ENCODE measurements around the gene DSG2.
"Not testable (repeated sequence)": the region's sequence is repeated elsewhere in the genome, so short reads cannot be mapped to it uniquely, and the experiment has no call there.

DSG2 gene

DNA sequence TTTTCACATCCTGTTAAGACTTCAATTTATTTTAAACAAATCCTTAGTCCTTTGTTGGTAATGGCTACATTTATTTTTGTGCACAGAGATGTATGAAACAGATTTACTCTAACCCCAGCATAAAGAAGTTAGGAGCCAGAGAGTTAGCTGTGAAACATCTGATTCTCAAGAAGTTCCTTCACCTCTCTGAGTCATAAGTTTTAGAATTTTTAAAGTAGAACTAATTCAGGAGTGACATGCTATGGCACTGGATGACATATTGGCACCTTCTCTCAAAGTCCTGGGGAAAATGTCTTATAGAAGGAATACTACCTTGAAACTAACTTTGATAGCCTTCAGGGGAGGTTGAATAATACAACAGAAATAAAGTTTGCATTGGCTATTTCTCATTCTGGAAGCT, 6.4 kb upstream of the DSG2 start:
- H3K27me3 Mint-ChIP-seq, result peaks cover 13% of the 10 kb centered on the region
- DNase-seq (ENCODE audit: low spot score in 2 of 2), result no peak
- no peak overlapping the region for H3K4me3 Mint-ChIP-seq
- ATAC-seq (ENCODE audit: low read depth), result no peak
- H3K9me3 Mint-ChIP-seq, result peaks cover 7% of the 10 kb centered on the region
- no peaks in the 10 kb centered on the region for H3K36me3 Mint-ChIP-seq
- H3K4me1 Mint-ChIP-seq, result no peaks in the 10 kb centered on the region
- H3K27ac Mint-ChIP-seq, result no peak overlapping the region

GRCh38 chr18:31492671-31493070, 5.3 kb upstream of the DSG2 start:
- Mint-ChIP-seq H3K36me3 (no peaks in the 10 kb centered on the region), H3K27ac (no peak overlapping the region), H3K9me3 (peaks cover 5% of the 10 kb centered on the region), H3K27me3 (peaks cover 11% of the 10 kb centered on the region), H3K4me3 (no peak overlapping the region), H3K4me1 (no peaks in the 10 kb centered on the region)
- no peak for DNase-seq (ENCODE audit: low spot score in 2 of 2)
- no peak for ATAC-seq (ENCODE audit: low read depth)

GRCh38 chr18:31493171-31493570, 4.8 kb upstream of the DSG2 start:
- ATAC-seq (ENCODE audit: low read depth), result no peak
- H3K9me3 Mint-ChIP-seq, result peaks cover 5% of the 10 kb centered on the region
- no peak overlapping the region for H3K4me3 Mint-ChIP-seq
- H3K27me3 Mint-ChIP-seq, result peaks cover 11% of the 10 kb centered on the region
- DNase-seq (ENCODE audit: low spot score in 2 of 2), result no peak
- no peak overlapping the region for H3K27ac Mint-ChIP-seq
- H3K36me3 Mint-ChIP-seq, result no peaks in the 10 kb centered on the region
- H3K4me1 Mint-ChIP-seq, result no peaks in the 10 kb centered on the region

- Mint-ChIP-seq H3K36me3 (no peaks in the 10 kb centered on the region), H3K27ac (no peak overlapping the region), H3K4me1 (no peaks in the 10 kb centered on the region), H3K27me3 (peaks cover 12% of the 10 kb centered on the region), H3K9me3 (peaks cover 5% of the 10 kb centered on the region), H3K4me3 (no peak overlapping the region)
- DNase-seq (ENCODE audit: low spot score in 2 of 2) (no peak), ATAC-seq (ENCODE audit: low read depth) (no peak)
Measured at GRCh38 chr18:31493941-31494340, 4.0 kb upstream of the DSG2 start.

DNA sequence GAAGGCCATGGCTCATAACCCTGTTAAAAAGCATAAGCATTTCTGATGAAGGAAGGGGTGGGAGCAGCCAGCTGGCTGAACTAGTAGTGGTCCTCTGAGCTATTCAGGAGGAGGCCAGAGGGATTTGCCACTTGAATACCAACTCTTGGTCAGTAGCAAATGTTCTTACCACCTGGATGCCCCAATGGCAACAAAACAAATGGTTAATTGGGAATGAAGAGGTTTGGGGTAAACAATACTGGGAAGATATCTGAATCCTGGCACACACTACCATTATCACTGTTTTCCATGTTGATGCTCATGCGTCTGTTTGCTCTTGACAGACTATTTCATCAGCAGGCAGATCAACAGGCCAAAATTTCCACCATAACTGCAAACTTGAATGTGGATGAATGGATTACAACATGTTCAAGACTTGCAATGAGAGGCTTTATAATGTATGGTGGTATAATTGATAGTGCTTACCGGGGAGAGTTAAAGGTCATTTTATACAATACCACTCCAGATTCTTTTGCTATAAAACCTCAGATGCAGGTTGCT, 3.2 kb upstream of the DSG2 start:
- H3K36me3 Mint-ChIP-seq, result not testable (repeated sequence)

GRCh38 chr18:31497404-31497835, 557 bp upstream of the DSG2 start:
- H3K4me3 Mint-ChIP-seq, result no peak overlapping the region

More for the DNA sequence above, 3.2 kb upstream of the DSG2 start:
- not testable (repeated sequence) for H3K27ac Mint-ChIP-seq; H3K4me1 Mint-ChIP-seq; DNase-seq (ENCODE audit: low spot score in 2 of 2); H3K9me3 Mint-ChIP-seq; ATAC-seq (ENCODE audit: low read depth); H3K4me3 Mint-ChIP-seq
- peaks cover 13% of the 10 kb centered on the region for H3K27me3 Mint-ChIP-seq

GRCh38 chr18:31498574-31499524, 872 bp downstream of the DSG2 start:
- Mint-ChIP-seq H3K4me3 (peak overlapping the region; percentile 43), H3K36me3 (no peaks in the 10 kb centered on the region), H3K27me3 (peaks cover 18% of the 10 kb centered on the region), H3K27ac (no peak overlapping the region), H3K4me1 (no peaks in the 10 kb centered on the region), H3K9me3 (no peaks in the 10 kb centered on the region)
- ATAC-seq (ENCODE audit: low read depth), result no peak
- DNase-seq (ENCODE audit: low spot score in 2 of 2), result no peak

More at GRCh38 chr18:31497404-31497835, 557 bp upstream of the DSG2 start:
- H3K36me3 Mint-ChIP-seq, result no peaks in the 10 kb centered on the region
- no peak overlapping the region for H3K27ac Mint-ChIP-seq
- H3K9me3 Mint-ChIP-seq, result no peaks in the 10 kb centered on the region
- ATAC-seq (ENCODE audit: low read depth) (no peak), DNase-seq (ENCODE audit: low spot score in 2 of 2) (no peak)
- H3K27me3 Mint-ChIP-seq, result peaks cover 16% of the 10 kb centered on the region
- H3K4me1 Mint-ChIP-seq, result no peaks in the 10 kb centered on the region

DNA sequence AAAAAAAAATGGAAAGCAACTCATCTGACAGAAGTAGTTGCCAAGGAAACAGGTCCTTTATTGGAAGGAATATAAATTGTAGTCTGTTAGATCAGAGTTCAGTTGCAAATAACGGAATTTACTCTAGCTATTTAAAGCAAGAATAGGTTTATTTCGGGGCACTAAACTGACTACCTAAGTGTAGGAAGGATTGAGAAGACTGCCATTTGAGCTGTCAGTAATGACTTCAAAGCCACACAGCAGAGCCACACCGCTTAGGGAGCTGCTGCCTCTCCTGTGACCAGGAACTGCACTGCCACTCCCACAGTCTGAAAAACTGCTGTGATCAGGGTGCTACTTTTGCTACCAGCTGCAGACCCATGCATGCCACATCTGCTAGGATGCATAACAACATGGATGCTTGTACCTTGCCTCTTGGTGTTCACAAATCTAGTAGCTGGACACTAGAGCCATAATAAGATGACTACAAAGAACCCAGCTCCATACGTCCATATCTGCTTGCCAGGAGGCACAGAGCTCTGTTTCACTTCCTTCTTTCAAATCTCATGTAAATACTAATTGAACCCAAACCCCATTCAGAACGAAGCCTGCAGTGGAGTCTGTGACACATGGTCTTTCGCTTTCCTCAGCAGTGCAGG, 2.2 kb downstream of the DSG2 start:
- peak; percentile 29 for ATAC-seq (ENCODE audit: low read depth)
- no peaks in the 10 kb centered on the region for H3K9me3 Mint-ChIP-seq
- H3K27me3 Mint-ChIP-seq, result peaks cover 12% of the 10 kb centered on the region
- no peak overlapping the region for H3K27ac Mint-ChIP-seq
- H3K36me3 Mint-ChIP-seq, result no peaks in the 10 kb centered on the region
- no peak overlapping the region for H3K4me3 Mint-ChIP-seq
- DNase-seq (ENCODE audit: low spot score in 2 of 2), result no peak
- no peaks in the 10 kb centered on the region for H3K4me1 Mint-ChIP-seq

- no peak overlapping the region for H3K4me3 Mint-ChIP-seq
- no peak for ATAC-seq (ENCODE audit: low read depth)
- H3K36me3 Mint-ChIP-seq, result no peaks in the 10 kb centered on the region
- H3K9me3 Mint-ChIP-seq, result no peaks in the 10 kb centered on the region
- DNase-seq (ENCODE audit: low spot score in 2 of 2), result no peak
- H3K27ac Mint-ChIP-seq, result no peak overlapping the region
- H3K27me3 Mint-ChIP-seq, result peaks cover 6% of the 10 kb centered on the region
- no peaks in the 10 kb centered on the region for H3K4me1 Mint-ChIP-seq
Measured at GRCh38 chr18:31503011-31503410, 5.0 kb downstream of the DSG2 start.

DNA sequence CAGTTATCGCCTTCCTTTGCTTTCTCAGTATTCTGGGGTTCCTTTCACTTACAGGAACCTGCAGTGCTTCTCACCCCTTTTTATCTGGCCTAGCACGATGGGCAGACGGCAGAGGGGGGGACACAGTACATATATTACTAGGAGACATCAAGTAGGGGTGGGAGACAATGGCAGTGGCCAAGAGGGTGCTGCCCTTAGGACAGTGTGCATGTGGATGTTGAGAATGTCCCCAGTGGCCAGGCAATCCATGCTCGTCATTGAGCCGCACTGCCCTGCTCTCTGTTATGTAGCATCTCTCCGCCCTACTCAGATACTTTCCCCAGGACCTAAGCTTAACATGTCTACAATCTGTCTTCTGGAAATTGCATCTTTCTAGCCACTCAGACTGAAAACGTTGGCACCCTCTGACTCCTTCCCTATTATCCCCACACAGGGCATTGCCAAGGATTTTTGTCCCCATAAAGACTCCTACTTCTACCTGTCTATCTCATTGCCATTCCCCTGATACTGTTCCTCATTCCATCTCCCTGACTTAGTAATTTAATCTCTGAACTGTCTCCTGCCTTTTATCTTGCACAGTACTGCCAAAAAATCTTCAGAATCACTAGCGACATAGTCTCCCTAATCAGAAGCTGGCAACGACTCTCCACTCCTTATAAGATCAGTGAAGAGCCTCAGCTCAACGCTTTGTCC, 6.6 kb downstream of the DSG2 start:
- Mint-ChIP-seq H3K27ac (no peak overlapping the region), H3K36me3 (no peaks in the 10 kb centered on the region), H3K4me1 (no peaks in the 10 kb centered on the region), H3K27me3 (peaks cover 6% of the 10 kb centered on the region), H3K9me3 (no peaks in the 10 kb centered on the region), H3K4me3 (no peak overlapping the region)
- DNase-seq (ENCODE audit: low spot score in 2 of 2), result no peak
- ATAC-seq (ENCODE audit: low read depth), result no peak

GRCh38 chr18:31505156-31505555, 7.2 kb downstream of the DSG2 start:
- peaks cover 6% of the 10 kb centered on the region for H3K27me3 Mint-ChIP-seq
- no peak overlapping the region for H3K4me3 Mint-ChIP-seq
- H3K27ac Mint-ChIP-seq, result no peak overlapping the region
- DNase-seq (ENCODE audit: low spot score in 2 of 2) (no peak), ATAC-seq (ENCODE audit: low read depth) (no peak)
- H3K36me3 Mint-ChIP-seq, result no peaks in the 10 kb centered on the region
- H3K4me1 Mint-ChIP-seq, result no peaks in the 10 kb centered on the region
- H3K9me3 Mint-ChIP-seq, result no peaks in the 10 kb centered on the region

DNA sequence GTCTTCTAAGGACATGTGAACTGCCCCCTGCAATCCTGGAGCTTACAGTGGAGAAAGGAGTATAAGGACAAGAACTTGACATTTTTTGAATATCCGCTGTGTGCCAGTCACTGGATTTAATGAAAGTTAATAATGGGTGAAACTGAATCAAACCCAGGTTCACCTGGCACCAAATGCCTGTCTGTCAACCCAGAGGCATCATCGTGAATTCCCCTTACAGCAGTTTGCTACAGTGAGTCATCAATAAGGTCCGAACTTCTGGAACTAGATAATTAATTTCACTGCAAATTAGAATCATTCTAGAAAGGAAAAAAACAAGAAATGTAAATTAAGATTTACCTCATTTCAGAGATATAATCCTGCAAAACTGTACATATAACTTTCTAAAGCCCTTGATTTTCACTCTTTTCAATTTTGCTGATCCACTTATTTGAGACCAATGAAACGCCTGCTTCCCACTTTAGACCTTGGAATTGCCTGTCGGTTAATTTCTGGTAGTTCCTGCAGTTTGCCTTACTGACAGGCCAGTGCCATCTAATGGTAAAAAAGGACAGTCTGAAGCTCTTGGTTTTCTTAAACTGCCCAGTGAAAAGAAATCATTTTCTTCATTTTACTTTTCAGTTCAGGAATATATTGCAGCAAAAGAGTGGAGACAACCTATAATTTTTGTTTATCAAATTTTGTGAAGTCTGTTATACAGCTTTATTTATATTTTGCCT, 8.2 kb downstream of the DSG2 start:
- Mint-ChIP-seq H3K9me3 (no peaks in the 10 kb centered on the region), H3K4me3 (no peak overlapping the region), H3K27ac (no peak overlapping the region), H3K36me3 (no peaks in the 10 kb centered on the region), H3K27me3 (peaks cover 6% of the 10 kb centered on the region), H3K4me1 (no peaks in the 10 kb centered on the region)
- no peak for DNase-seq (ENCODE audit: low spot score in 2 of 2)
- no peak for ATAC-seq (ENCODE audit: low read depth)

DNA sequence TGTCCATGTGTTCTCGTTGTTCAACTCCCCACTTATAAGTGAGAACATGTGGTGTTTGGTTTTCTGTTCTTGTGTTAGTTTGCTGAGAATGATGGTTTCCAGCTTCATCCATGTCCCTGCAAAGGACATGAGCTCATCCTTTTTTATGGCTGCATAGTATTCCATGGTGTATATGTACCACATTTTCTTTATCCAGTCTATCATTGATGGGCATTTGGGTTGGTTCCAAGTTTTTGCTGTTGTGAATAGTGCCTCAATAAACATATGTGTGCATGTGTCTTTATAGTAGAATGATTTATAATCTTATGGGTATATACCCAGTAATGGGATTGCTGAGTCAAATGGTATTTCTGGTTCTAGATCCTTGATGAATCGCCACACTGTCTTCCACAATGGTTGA, 9.1 kb downstream of the DSG2 start:
- not testable (repeated sequence) for H3K27ac Mint-ChIP-seq; ATAC-seq (ENCODE audit: low read depth); H3K4me3 Mint-ChIP-seq; H3K9me3 Mint-ChIP-seq; H3K4me1 Mint-ChIP-seq; DNase-seq (ENCODE audit: low spot score in 2 of 2); H3K36me3 Mint-ChIP-seq; H3K27me3 Mint-ChIP-seq
